GM12878 (cell line): ENCODE results near the gene PPP6C. TPM values are rescaled to one million over a fixed set of nuclear protein-coding genes. Genes with fewer than 3 reads are reported as not detected.

Experiments
- FOXM1 ChIP-seq: IDR thresholded peaks from 2 replicates; pipeline ENCODE4 v1.6.1; 2012; ENCODE audit warnings: low read depth, mild to moderate bottlenecking, inconsistent platforms, low read length, moderate library complexity
- GABPA ChIP-seq: IDR thresholded peaks from 2 replicates; pipeline ENCODE4 v1.6.1; 2014; ENCODE audit warnings: antibody characterized with exemption, low read depth, mild to moderate bottlenecking, inconsistent platforms
- HDGF ChIP-seq: fragments of 450-650 bp; IDR thresholded peaks from 2 replicates; pipeline ENCODE4 v1.6.1; 2016; ENCODE audit warnings: antibody characterized with exemption
- KDM1A ChIP-seq: fragments of 200-600 bp; sonication (generic); IDR thresholded peaks from 2 replicates; pipeline ENCODE4 v1.6.1; 2016; ENCODE audit warnings: borderline replicate concordance
- SREBF2 ChIP-seq: IDR thresholded peaks from 2 replicates; pipeline ENCODE4 v1.6.1; 2012; ENCODE audit warnings: mild to moderate bottlenecking, low read length
- TARDBP ChIP-seq: IDR thresholded peaks from 2 replicates; pipeline ENCODE4 v1.6.1; 2016; ENCODE audit warnings: borderline replicate concordance
- ZSCAN29 ChIP-seq: fragments of 450-650 bp; IDR thresholded peaks from 2 replicates; pipeline ENCODE4 v1.6.1; 2017; ENCODE audit warnings: mild to moderate bottlenecking, moderate library complexity
- polyA plus RNA-seq, 11 experiments: library from polyadenylated mRNA; depleted of rRNA in 4 of 11; unstranded in 6 of 11; stranded (reverse) in 5 of 11; fragments of >200 nt; fragmentation: Nextera tagmentation in 4 of 11; fragmentation: Illumina TruSeq in 1 of 11; extraction: Ambion mirVana in 4 of 11; extraction: Trizol in 1 of 11; gene quantifications; 1 replicate in 1 of 11; 2 replicates in 10 of 11; pipeline versions ENCODE4 v1.2.1 to v1.2.3, GENCODE V29; 2011 to 2016; ENCODE audit warnings: inconsistent platforms in 2 of 11, missing spikeins in 2 of 11, low read depth in 1 of 11
- total RNA-seq, 4 experiments: library from RNA; depleted of rRNA in 3 of 4; stranded (reverse); fragments of >200 nt in 3 of 4; fragmentation: Illumina TruSeq in 1 of 4; extraction: Trizol in 1 of 4; gene quantifications; 2 replicates each; pipeline versions ENCODE4 v1.2.1 to v1.2.3, GENCODE V29; 2013 to 2021
- TF ChIP-seq, protein P1 (sequence below): fragments of 450-650 bp; IDR thresholded peaks from 2 replicates; pipeline ENCODE4 v1.6.1; 2016; ENCODE audit warnings: mild to moderate bottlenecking, moderate library complexity, borderline replicate concordance
- TF ChIP-seq, protein P2 (sequence below): IDR thresholded peaks from 2 replicates; pipeline ENCODE4 v1.6.1; 2011; ENCODE audit warnings: low read depth, mild to moderate bottlenecking, low read length, moderate library complexity, borderline replicate concordance; ENCODE audit errors: extremely low read depth
- TF ChIP-seq, protein P3 (sequence below): IDR thresholded peaks from 2 replicates; pipeline ENCODE4 v1.6.1; 2012; ENCODE audit warnings: mild to moderate bottlenecking, low read depth, low read length

PPP6C gene
- total and polyA plus RNA-seq, 10 of the 15 experiments (the other 5 are each of a cell fraction or from before 2014, with no cell fraction given), result 26.8 to 45.3 (median 37.1) TPM

DNA sequence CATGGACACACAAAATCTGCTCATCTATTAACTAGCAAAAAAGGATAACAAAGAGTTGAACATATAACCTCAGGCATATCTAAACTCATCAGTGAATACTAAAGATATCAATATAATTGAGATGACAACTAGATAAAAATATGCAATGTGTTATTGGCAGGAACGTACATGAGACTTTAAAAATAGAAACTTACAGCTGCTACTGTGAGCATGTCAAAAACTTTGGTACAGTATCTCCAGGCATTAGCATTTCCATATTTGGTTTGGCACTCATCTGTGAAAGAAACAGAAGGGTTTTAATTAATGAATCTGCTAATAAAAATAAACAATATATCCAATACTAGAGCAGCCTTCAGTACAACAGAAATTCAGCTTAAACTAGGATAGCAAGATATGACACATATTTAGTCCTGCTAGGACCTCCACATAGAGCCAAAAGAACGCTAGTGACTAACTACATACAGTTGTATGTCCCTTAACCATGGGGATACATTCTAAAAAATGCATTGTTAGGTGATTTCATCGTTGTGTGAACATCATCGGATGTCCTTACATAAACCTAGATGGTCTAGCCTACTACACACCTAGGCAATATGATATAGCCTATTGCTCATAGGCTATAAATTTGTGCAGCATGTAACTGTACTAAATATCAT is 35.8 kb downstream of the PPP6C start (continued):
- no peak for TF ChIP-seq ZSCAN29
- no peak for TF ChIP-seq SREBF2
- TF ChIP-seq, protein P1, sequence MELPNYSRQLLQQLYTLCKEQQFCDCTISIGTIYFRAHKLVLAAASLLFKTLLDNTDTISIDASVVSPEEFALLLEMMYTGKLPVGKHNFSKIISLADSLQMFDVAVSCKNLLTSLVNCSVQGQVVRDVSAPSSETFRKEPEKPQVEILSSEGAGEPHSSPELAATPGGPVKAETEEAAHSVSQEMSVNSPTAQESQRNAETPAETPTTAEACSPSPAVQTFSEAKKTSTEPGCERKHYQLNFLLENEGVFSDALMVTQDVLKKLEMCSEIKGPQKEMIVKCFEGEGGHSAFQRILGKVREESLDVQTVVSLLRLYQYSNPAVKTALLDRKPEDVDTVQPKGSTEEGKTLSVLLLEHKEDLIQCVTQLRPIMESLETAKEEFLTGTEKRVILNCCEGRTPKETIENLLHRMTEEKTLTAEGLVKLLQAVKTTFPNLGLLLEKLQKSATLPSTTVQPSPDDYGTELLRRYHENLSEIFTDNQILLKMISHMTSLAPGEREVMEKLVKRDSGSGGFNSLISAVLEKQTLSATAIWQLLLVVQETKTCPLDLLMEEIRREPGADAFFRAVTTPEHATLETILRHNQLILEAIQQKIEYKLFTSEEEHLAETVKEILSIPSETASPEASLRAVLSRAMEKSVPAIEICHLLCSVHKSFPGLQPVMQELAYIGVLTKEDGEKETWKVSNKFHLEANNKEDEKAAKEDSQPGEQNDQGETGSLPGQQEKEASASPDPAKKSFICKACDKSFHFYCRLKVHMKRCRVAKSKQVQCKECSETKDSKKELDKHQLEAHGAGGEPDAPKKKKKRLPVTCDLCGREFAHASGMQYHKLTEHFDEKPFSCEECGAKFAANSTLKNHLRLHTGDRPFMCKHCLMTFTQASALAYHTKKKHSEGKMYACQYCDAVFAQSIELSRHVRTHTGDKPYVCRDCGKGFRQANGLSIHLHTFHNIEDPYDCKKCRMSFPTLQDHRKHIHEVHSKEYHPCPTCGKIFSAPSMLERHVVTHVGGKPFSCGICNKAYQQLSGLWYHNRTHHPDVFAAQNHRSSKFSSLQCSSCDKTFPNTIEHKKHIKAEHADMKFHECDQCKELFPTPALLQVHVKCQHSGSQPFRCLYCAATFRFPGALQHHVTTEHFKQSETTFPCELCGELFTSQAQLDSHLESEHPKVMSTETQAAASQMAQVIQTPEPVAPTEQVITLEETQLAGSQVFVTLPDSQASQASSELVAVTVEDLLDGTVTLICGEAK, result no peak
- TF ChIP-seq HDGF, result no peak
- TF ChIP-seq GABPA, result no peak
- TF ChIP-seq, protein P2, sequence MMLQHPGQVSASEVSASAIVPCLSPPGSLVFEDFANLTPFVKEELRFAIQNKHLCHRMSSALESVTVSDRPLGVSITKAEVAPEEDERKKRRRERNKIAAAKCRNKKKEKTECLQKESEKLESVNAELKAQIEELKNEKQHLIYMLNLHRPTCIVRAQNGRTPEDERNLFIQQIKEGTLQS, result no peak
- TF ChIP-seq KDM1A, result no peak
- TF ChIP-seq TARDBP, result no peak
- TF ChIP-seq, protein P3, sequence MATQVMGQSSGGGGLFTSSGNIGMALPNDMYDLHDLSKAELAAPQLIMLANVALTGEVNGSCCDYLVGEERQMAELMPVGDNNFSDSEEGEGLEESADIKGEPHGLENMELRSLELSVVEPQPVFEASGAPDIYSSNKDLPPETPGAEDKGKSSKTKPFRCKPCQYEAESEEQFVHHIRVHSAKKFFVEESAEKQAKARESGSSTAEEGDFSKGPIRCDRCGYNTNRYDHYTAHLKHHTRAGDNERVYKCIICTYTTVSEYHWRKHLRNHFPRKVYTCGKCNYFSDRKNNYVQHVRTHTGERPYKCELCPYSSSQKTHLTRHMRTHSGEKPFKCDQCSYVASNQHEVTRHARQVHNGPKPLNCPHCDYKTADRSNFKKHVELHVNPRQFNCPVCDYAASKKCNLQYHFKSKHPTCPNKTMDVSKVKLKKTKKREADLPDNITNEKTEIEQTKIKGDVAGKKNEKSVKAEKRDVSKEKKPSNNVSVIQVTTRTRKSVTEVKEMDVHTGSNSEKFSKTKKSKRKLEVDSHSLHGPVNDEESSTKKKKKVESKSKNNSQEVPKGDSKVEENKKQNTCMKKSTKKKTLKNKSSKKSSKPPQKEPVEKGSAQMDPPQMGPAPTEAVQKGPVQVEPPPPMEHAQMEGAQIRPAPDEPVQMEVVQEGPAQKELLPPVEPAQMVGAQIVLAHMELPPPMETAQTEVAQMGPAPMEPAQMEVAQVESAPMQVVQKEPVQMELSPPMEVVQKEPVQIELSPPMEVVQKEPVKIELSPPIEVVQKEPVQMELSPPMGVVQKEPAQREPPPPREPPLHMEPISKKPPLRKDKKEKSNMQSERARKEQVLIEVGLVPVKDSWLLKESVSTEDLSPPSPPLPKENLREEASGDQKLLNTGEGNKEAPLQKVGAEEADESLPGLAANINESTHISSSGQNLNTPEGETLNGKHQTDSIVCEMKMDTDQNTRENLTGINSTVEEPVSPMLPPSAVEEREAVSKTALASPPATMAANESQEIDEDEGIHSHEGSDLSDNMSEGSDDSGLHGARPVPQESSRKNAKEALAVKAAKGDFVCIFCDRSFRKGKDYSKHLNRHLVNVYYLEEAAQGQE, result no peak
- TF ChIP-seq FOXM1, result no peak
